SH-SY5Y (cell line): Measurements from ENCODE around the gene RAB3C.

Experiments
- GATA2 ChIP-seq: IDR thresholded peaks from 2 replicates; pipeline ENCODE4 v1.6.1; 2011; ENCODE audit warnings: mild to moderate bottlenecking, low read depth, low read length
- GATA3 ChIP-seq: IDR thresholded peaks from 2 replicates; pipeline ENCODE4 v1.6.1; 2011; ENCODE audit warnings: low read depth, mild to moderate bottlenecking, low read length, moderate library complexity

DNA sequence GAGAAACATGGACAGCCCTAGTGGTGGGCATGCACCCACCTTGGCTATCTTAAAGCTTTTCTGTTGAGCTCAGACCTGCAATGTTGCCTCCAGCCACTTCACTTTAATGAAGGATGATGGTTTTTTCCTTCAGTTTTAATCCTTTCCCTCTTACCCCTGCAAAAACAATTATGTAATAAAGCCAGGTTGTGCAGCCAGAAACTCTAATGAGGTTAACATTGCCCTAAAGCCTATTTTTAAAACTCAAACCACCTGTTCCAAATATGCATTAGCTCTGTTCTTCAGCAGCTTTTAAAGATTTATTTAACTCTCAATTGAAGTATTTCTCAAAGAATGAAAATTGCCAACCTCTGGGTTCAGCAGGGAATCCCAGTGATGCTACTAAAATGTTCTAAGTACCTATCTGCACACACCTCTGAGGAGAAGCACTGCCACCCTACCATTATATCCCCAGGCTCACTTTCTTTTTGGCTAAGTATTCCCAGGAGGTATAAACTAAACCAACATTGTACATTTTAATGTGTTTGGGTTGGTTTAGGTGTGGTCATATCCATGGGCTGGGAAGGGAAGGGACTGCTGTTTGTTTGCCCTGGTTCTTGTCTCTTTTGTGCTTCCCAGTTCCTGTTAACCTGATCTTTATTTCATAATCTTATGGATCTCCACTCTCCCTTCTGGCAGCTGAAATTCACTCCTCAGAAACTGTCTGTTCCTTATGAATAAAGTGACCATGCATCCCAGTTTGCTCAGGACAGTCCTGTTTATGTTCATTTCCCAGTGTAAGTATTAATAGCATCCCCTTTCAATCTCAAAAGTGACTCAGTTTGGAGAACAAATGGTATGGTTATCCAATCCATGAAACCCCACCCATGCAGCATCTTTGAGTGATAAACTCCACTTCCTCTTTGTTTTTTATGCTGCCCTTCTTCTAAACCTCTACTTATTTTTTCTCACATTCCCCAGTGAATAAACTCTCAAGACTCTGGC is 251.7 kb downstream of the RAB3C start:
- TF ChIP-seq GATA3 (no peak), GATA2 (no peak)
